Measurements from ENCODE around the gene NR1D1.

Gene NR1D1

GRCh38 chr17:40124279-40125141 lies 24.1 kb upstream of the NR1D1 start:
- Histone ChIP-seq H3K36me3 (ENCODE audit: control insufficient read depth, insufficient read depth, low read length) (no peaks in the 10 kb centered on the region), H3K4me3 (ENCODE audit: low read depth, low read length) (peak overlapping the region; percentile 81), H3K27me3 (ENCODE audit: control insufficient read depth, insufficient read depth, low read length) (no peaks in the 10 kb centered on the region), H2AFZ (no peak overlapping the region), H3K4me1 (peaks cover 15% of the 10 kb centered on the region), H3K27ac (peak overlapping the region; percentile 77), H3K4me2 (ENCODE audit: low read length) (peak overlapping the region; percentile 92), H3K9me3 (ENCODE audit: control insufficient read depth, low read length) (no peaks in the 10 kb centered on the region), H3K79me2 (peaks cover 17% of the 10 kb centered on the region), H3K9ac (no peak overlapping the region)
- TF ChIP-seq, protein P1, sequence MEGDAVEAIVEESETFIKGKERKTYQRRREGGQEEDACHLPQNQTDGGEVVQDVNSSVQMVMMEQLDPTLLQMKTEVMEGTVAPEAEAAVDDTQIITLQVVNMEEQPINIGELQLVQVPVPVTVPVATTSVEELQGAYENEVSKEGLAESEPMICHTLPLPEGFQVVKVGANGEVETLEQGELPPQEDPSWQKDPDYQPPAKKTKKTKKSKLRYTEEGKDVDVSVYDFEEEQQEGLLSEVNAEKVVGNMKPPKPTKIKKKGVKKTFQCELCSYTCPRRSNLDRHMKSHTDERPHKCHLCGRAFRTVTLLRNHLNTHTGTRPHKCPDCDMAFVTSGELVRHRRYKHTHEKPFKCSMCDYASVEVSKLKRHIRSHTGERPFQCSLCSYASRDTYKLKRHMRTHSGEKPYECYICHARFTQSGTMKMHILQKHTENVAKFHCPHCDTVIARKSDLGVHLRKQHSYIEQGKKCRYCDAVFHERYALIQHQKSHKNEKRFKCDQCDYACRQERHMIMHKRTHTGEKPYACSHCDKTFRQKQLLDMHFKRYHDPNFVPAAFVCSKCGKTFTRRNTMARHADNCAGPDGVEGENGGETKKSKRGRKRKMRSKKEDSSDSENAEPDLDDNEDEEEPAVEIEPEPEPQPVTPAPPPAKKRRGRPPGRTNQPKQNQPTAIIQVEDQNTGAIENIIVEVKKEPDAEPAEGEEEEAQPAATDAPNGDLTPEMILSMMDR (IDR thresholded peaks at IDR 0.05) = no peak

DNA sequence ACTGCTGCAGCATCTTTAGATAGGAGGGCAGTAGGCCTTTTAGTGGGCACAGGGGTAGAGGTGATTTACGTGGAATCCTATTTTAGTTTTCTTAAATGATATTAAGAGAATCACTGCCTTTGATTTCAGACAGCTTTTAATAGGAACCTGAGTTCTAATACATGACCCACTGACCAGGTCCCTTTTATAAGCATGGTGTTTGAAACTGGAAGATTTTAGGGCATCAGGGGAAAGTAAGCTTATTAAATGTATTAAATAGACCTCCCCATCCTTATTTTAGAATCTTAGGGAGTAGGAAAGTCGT lies 23.4 kb upstream of the NR1D1 start:
- Histone ChIP-seq H3K4me3 (ENCODE audit: low read depth, low read length) (peak overlapping the region; percentile 81), H3K36me3 (ENCODE audit: control insufficient read depth, insufficient read depth, low read length) (no peaks in the 10 kb centered on the region), H3K4me2 (ENCODE audit: low read length) (peak overlapping the region; percentile 92), H3K9me3 (ENCODE audit: control insufficient read depth, low read length) (no peaks in the 10 kb centered on the region), H3K79me2 (peaks cover 17% of the 10 kb centered on the region), H3K4me1 (peaks cover 15% of the 10 kb centered on the region), H3K9ac (no peak overlapping the region), H2AFZ (no peak overlapping the region), H3K27ac (peak overlapping the region; percentile 77), H3K27me3 (ENCODE audit: control insufficient read depth, insufficient read depth, low read length) (no peaks in the 10 kb centered on the region)
- TF ChIP-seq, protein P1 (IDR thresholded peaks at IDR 0.05) = no peak

DNA sequence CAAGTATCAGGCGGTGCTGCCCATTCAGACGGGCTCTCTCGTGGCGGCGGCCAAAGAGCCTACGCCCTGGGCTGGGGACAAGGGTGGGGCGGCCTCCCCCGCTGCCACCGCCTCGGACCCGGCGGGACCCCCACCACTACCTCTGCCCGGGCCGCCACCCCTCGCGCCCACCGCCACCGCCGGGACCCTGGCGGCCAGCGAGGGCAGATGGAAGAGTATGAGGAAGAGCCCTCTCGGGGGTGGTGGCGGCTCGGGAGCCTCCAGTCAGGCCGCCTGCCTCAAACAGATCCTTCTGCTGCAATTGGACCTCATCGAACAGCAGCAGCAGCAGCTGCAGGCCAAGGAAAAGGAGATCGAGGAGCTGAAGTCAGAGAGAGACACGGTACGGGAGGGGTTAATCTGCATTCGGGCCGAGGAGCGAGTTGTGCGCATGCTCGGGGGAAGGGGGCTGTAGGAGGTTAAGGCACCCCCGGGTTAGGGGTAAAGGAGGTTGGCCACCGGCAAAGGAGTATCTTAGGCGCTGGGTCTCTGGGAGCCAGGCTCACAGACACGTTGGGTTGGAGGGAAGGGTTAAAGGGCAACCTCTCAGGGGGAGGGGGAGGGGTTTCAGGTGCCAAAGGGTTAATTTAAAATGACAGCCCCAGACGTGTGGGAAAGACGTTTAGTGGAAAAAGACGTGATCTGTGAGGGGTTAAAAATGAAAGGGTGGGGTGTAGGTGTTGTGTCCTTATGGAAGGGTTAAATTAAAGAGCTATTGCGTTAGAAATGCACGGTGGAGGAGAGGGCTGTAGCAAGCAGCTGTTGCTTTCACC lies 22.8 kb upstream of the NR1D1 start:
- peak overlapping the region; percentile 67 for H2AFZ ChIP-seq
- TF ChIP-seq, protein P1 (IDR thresholded peaks at IDR 0.05) = no peak
- peak overlapping the region; percentile 92 for H3K4me2 ChIP-seq (ENCODE audit: low read length)
- peak overlapping the region; percentile 96 for H3K9ac ChIP-seq
- no peaks in the 10 kb centered on the region for H3K9me3 ChIP-seq (ENCODE audit: control insufficient read depth, low read length)
- no peaks in the 10 kb centered on the region for H3K27me3 ChIP-seq (ENCODE audit: control insufficient read depth, insufficient read depth, low read length)
- peaks cover 17% of the 10 kb centered on the region for H3K79me2 ChIP-seq
- peak overlapping the region; percentile 77 for H3K27ac ChIP-seq
- H3K4me3 ChIP-seq (ENCODE audit: low read depth, low read length) = peak overlapping the region; percentile 81
- H3K4me1 ChIP-seq = peaks cover 15% of the 10 kb centered on the region
- H3K36me3 ChIP-seq (ENCODE audit: control insufficient read depth, insufficient read depth, low read length) = no peaks in the 10 kb centered on the region

GRCh38 chr17:40122136-40122998 lies 22.0 kb upstream of the NR1D1 start:
- TF ChIP-seq, protein P1 (IDR thresholded peaks at IDR 0.05) = peak; percentile 31
- H3K9ac ChIP-seq = peak overlapping the region; percentile 96
- H3K36me3 ChIP-seq (ENCODE audit: control insufficient read depth, insufficient read depth, low read length) = no peaks in the 10 kb centered on the region
- H3K4me2 ChIP-seq (ENCODE audit: low read length) = peak overlapping the region; percentile 93
- H3K27me3 ChIP-seq (ENCODE audit: control insufficient read depth, insufficient read depth, low read length) = no peaks in the 10 kb centered on the region
- H3K79me2 ChIP-seq = peaks cover 16% of the 10 kb centered on the region
- no peaks in the 10 kb centered on the region for H3K9me3 ChIP-seq (ENCODE audit: control insufficient read depth, low read length)
- H3K27ac ChIP-seq = peak overlapping the region; percentile 92
- peaks cover 15% of the 10 kb centered on the region for H3K4me1 ChIP-seq
- H3K4me3 ChIP-seq (ENCODE audit: low read depth, low read length) = peak overlapping the region; percentile 81
- peak overlapping the region; percentile 92 for H2AFZ ChIP-seq
